Suprapubic skin (tissue), 3 donors: ENCODE results near the gene EBF4.

Source experiments
- CTCF ChIP-seq, 2 donors: fragments of 200-600 bp in 1 of 2; fragments of 450-650 bp in 1 of 2; sonication (generic) in 1 of 2; IDR thresholded peaks; one replicate each; pipeline ENCODE4 v1.5.1; 2016 to 2019; ENCODE audit warnings: antibody characterized with exemption in 2 of 2, mild to moderate bottlenecking in 1 of 2, moderate library complexity in 1 of 2
- POLR2A ChIP-seq, 2 donors: fragments of 450-650 bp; IDR thresholded peaks; one replicate each; pipeline ENCODE4 v1.6.1; 2017; ENCODE audit warnings: antibody characterized with exemption in 2 of 2, mild to moderate bottlenecking in 2 of 2, moderate library complexity in 2 of 2

- no peak for TF ChIP-seq POLR2A (IDR thresholded peaks at IDR 0.05)
- no peak for TF ChIP-seq CTCF (IDR thresholded peaks at IDR 0.05)
These were observed 20.7 kb downstream of the EBF4 start for GRCh38 chr20:2713285-2713684.
